ENCODE data around the gene CTAG1A.
"Not testable (repeated sequence)": the region's sequence is repeated elsewhere in the genome, so short reads cannot be mapped to it uniquely, and the experiment has no call there.

Gene CTAG1A

GRCh38 chrX:154575076-154575475, 9.9 kb upstream of the CTAG1A start:
- DNase-seq = not testable (repeated sequence)

- DNase-seq = not testable (repeated sequence)
These were observed 1.9 kb upstream of the CTAG1A start for GRCh38 chrX:154582994-154583393.

GRCh38 chrX:154590415-154590814, 5.5 kb downstream of the CTAG1A start:
- not testable (repeated sequence) for DNase-seq

GRCh38 chrX:154592505-154592904, 7.6 kb downstream of the CTAG1A start:
- no peak for DNase-seq

- no peak for DNase-seq
These were observed 8.3 kb downstream of the CTAG1A start for GRCh38 chrX:154593201-154593600.

DNA sequence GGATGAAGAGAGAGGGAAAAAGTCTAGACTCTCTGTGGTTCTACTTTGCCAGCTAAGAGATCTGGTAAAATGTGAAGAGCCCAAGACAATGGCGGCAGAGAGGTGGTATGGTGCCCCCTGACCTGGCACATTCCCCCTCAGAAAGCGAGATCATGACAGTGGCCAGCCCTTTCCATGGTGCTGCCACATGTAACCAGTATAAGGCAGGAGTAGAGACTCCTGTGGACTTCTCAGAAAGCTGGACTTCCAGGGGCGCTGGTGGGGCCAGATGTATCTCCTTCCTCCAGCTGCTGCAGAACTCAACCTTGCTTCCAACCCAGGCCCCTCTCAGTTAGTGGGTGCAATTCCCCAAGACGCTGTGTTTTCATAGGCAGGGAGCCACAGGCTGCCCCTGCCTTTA, 9.6 kb downstream of the CTAG1A start:
- no peak for DNase-seq

DNA sequence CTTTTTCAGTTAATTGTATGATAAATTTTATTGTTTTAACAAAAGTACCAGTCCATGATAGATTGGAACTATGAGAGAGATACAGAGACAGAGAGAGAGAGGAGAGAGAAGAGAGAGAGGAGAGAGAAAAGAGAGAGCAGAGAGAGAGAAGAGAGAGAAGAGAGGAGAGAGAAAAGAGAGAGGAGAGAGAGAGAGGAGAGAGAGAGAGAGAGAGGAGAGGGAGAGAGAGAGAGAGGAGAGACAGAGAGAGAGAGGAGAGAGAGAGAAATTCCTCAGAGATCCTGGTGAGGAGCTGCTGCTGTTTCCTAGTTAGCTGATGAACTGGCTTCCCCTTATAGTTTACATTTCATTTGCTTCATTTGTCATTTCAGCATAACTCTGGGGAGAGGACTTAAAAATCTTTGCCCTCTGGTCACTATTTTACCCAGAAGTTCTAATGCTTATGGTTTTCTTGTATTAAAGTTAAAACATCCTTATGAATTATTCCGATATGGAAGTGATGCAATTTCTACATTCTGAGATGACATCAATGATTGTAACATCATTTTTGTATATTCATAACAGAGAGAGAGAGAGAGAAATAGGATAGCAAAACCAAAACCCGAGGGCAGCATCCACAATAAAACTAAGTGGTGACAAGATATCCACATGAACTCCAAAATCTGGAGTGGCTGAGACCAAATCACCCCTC, 10.8 kb downstream of the CTAG1A start:
- DNase-seq = no peak

- DNase-seq = no peak
These were observed 11.5 kb downstream of the CTAG1A start for GRCh38 chrX:154596290-154596929.

GRCh38 chrX:154597221-154597620, 12.3 kb downstream of the CTAG1A start:
- DNase-seq = no peak

DNA sequence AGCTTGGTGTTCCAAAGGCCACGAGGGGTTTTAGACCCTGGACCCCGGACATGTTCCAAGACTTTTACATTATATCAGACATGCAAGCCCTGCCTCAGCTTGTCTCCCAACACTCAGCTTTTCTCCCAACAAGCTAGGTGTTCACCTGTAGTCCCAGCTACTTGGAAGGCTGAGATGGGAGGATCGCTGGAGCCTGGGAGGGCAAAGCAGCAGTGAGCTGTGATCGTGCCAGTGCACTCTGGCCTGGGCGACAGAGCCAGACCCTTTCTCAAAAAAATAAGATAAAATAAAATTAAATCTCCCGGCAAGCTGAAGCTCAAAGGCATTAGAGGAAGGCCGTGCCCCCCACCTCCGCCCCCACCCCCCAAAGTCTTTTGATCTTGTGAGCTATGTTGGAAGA, 13.7 kb downstream of the CTAG1A start:
- DNase-seq = no peak

- DNase-seq = no peak
These were observed 14.6 kb downstream of the CTAG1A start for GRCh38 chrX:154599531-154599930.

DNA sequence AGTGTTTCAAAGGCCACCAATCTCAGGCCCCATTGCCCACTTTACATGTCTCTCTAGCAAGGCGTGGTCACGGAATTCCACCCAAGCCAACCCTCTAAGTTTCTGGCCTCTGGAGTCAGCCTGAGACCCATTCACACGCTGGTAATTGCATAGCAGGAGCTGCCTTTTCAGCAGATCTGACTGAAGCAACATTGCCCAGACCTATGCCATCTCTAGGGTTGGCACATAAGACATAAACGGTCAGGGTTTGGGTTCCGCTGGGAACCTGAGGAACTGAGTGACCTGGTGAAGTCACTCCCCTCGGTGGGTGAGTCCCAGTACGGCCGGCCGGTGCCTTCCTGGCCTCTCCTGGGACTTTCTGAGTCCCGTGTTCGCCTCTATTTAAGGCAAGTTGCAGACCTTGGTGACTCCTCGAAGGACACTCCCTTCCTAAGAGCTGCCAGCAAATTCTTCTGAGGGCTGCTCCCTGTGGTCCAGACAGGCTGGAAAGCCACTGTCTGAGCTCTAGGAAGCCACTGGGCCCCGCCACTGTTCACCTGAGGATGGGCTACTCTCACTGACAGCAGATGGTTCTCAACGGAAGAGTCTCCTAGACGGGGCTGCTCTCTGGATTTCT, 15.9 kb downstream of the CTAG1A start:
- no peak for DNase-seq

DNA sequence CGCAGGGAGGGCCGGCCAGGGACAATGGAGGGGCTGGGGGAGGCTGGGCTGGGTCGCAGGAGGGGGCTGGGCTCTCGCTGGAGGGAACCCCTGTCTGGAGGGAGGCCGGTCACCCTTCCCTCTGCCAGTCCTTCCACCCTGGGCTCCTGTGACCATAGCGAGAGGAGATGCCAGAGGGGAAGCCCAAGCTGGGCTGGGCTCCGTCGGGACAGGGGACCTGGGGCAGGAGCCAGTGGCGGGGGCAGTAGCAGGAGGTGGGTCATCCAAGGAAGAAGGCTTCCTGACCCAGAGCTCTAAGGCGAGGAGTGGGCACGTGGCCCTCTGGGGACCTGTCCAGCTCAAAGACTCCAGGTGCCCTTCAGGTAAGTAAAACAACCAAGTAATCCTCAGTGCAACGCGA, 17.3 kb downstream of the CTAG1A start:
- DNase-seq = no peak

GRCh38 chrX:154602766-154603437, 18.0 kb downstream of the CTAG1A start:
- DNase-seq = no peak

DNA sequence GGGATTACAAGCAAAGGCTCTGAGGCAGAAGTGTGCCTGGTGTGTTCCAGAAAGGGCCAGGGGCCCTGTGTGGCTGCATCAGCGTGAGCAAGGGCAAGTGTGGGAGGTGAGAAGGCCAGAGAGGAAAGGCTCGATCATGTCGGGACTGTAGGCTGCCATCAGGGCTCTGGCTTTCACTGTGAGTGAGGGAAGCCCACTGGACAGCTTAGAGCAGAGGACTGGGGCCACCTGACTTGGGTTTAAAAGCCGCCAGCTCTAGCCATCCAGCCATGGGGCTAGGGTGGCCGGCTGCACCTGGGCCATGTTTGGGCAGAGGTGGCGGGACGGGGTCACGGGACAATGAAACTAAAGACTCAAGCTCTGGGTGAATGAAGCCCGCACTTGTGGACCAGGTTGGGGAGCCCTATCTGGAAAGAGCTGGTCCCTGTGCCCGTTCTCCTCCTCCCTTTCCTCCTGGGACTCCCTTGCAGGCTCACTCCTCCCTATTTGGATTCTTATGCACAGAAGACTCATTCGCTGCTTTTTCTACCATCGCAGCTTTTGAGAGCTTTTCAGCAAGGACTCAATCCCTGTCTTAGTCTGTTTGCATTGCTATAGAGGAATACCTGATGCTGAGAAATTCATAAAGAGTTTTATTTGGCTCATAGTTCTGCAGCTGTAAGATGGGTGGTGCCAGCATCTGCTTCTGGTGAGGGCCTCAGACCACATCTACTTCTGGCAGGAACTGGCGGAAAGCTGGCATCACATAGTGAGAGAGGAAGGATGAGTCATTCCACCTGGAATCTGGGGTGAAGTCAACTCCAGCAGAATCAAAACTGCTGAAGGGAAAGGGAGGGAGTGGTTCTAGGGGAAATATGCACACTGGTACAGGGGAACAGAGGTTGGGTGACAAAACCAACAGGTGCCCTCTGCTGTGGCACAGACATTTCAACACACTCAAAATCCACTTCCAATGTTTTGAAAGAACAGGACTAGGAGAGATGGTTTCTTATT, 18.8 kb downstream of the CTAG1A start:
- DNase-seq = no peak

DNA sequence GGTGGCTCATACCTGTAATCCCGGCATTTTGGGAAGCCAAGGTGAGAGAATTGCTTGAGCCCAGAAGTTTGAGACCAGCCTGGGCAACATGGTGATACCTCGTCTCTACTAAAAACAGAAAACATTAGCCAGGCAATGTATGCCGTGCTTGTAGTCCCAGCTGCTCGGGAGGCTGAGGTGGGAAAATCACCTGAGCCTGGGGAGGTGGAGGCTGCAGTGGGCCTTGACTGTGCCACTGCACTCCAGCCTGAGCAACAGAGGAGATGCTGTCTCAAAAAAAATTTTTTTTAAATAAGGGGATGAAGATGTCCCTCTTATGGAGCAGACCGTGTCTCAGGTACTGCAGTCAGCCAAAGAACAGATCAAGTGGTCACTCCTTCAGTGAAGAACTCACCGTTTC, 20.6 kb downstream of the CTAG1A start:
- no peak for DNase-seq

DNA sequence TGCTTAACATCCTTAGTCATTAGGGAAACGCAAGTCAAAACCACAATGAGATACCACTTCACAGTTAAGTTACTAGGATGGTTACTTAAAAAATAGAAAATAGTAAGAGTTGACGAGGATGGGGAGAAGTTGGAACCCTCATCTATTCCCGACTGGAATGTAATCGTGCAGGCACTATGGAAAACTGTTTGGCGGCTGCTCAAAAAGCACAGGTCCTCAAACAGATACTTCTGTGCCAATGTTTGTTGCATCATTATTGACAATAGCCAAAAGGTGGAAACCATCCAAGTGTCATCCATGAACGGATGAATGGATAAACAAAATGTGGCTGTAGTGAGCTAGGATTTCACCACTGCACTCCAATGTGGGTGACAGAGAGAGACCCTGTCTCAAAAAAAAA, 22.4 kb downstream of the CTAG1A start:
- no peak for DNase-seq

DNA sequence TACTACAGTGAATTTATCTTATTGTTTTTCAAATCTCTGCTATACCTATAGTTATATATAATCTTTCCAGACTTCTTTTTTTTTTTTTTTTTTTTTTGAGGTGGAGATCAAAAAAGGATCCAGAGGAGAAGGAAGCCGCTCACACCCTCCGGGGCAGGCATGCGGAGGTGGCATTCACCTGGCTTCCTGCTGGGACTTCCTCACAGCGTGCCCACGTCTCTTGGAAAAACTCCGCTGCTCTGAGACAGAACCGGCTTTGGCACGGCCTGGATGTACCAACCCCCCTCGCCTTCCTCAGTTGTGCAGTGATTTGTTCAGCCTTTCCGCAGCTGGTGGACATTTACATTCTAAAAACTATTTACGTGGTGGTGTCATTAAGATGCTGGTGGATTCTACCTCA, 23.0 kb downstream of the CTAG1A start:
- not testable (repeated sequence) for DNase-seq

GRCh38 chrX:154608823-154609222, 23.9 kb downstream of the CTAG1A start:
- DNase-seq = not testable (repeated sequence)

- DNase-seq = not testable (repeated sequence)
These were observed 26.2 kb downstream of the CTAG1A start for GRCh38 chrX:154611146-154611545.

DNA sequence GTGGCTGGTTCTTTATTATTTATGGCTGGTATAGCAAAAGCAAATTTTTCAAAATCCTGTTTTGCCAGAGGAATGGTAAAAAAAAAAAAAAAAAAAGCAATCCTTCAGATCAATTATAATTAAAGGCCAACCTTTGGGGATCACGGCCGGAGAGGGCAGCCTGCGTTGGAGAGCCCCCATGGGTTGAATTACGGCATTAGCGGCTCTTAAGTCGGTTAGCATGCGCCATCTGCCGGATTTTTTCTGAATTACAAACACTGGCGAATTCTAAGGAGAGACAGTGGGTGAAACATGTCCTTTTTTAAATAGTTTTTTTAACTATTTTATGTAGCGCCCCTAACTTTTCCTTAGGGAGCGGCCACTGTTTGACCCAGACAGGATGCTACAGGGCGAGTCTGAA, 28.7 kb downstream of the CTAG1A start:
- not testable (repeated sequence) for DNase-seq

GRCh38 chrX:154619182-154619581, 34.2 kb downstream of the CTAG1A start, which contains the start of gene CTAG1B:
CTAG1B (minus strand) TSS chrX:154619282; CDS start chrX:154619218, 64 bp downstream.
- DNase-seq = not testable (repeated sequence)

Measured in GOT3 (cell line).